Measurements from ENCODE around the gene ABTB2. TPM values are rescaled to one million over a fixed set of nuclear protein-coding genes. Genes with fewer than 3 reads are reported as not detected.

Gene ABTB2
- total and polyA plus RNA-seq, 2 experiments from 2014 or later = 2.6 to 12.1 TPM

DNA sequence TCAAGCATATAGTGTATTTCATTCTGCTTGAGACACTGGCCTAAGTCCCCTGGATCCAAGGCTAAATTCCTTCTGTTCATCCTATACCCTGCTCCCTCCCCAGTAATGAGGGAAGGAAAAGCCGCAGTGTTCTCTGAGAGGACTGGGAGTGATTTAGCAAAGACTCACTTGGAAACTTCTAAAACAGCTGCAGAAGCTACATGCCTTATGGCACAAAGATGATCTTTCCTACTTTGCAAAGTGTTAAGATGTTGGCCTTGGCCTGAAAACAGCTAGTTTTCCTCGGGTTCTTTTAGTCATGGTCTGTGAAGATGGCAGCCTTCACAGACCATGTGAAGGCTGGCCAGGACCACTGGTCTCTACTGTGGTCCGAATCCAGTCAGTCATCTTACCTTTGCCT is 65.7 kb downstream of the ABTB2 start:
- H3K4me1 Mint-ChIP-seq = no peaks in the 10 kb centered on the region
- no peaks in the 10 kb centered on the region for H3K36me3 ChIP-seq (ENCODE audit: insufficient read depth)
- TF ChIP-seq, protein P1, sequence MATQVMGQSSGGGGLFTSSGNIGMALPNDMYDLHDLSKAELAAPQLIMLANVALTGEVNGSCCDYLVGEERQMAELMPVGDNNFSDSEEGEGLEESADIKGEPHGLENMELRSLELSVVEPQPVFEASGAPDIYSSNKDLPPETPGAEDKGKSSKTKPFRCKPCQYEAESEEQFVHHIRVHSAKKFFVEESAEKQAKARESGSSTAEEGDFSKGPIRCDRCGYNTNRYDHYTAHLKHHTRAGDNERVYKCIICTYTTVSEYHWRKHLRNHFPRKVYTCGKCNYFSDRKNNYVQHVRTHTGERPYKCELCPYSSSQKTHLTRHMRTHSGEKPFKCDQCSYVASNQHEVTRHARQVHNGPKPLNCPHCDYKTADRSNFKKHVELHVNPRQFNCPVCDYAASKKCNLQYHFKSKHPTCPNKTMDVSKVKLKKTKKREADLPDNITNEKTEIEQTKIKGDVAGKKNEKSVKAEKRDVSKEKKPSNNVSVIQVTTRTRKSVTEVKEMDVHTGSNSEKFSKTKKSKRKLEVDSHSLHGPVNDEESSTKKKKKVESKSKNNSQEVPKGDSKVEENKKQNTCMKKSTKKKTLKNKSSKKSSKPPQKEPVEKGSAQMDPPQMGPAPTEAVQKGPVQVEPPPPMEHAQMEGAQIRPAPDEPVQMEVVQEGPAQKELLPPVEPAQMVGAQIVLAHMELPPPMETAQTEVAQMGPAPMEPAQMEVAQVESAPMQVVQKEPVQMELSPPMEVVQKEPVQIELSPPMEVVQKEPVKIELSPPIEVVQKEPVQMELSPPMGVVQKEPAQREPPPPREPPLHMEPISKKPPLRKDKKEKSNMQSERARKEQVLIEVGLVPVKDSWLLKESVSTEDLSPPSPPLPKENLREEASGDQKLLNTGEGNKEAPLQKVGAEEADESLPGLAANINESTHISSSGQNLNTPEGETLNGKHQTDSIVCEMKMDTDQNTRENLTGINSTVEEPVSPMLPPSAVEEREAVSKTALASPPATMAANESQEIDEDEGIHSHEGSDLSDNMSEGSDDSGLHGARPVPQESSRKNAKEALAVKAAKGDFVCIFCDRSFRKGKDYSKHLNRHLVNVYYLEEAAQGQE (IDR thresholded peaks at IDR 0.05; ENCODE audit: unreplicated experiment) = no peak
- TF ChIP-seq POLR2AphosphoS5 (IDR thresholded peaks at IDR 0.05; ENCODE audit: low read depth) (no peak), ZNF114 (CRISPR knock-in tag; IDR thresholded peaks at IDR 0.05) (no peak), NANOG (IDR thresholded peaks at IDR 0.05; ENCODE audit: borderline replicate concordance) (no peak), ZNF462 (CRISPR knock-in tag; IDR thresholded peaks at IDR 0.05) (no peak), CTCF (conservative IDR thresholded peaks at IDR 0.05; ENCODE audit: low read depth in 2 of 2) (no peak), CREB1 (CRISPR knock-in tag; IDR thresholded peaks at IDR 0.05; ENCODE audit: low read depth) (no peak), EZH2 (IDR thresholded peaks at IDR 0.05; ENCODE audit: low read depth, unreplicated experiment) (no peak), ZNF331 (CRISPR knock-in tag; IDR thresholded peaks at IDR 0.05; ENCODE audit: low read depth) (no peak), STAT1 (IDR thresholded peaks at IDR 0.05; ENCODE audit: unreplicated experiment) (no peak), ETS1 (IDR thresholded peaks at IDR 0.05) (no peak), EZH2phosphoT487 (IDR thresholded peaks at IDR 0.05; ENCODE audit: unreplicated experiment) (no peak), JUNB (IDR thresholded peaks at IDR 0.05; ENCODE audit: unreplicated experiment) (no peak)
- H3K27ac ChIP-seq (ENCODE audit: low read depth) = no peak overlapping the region
- H3F3A ChIP-seq (replicated peaks; ENCODE audit: low read depth) = no peaks in the 10 kb centered on the region
- H3K27me3 ChIP-seq (ENCODE audit: insufficient read depth) = no peaks in the 10 kb centered on the region
- H2AFZ ChIP-seq = no peak overlapping the region
- H3K9me2 ChIP-seq (ENCODE audit: insufficient read depth) = no peaks in the 10 kb centered on the region
- DNase-seq (ENCODE audit: low spot score) (no peak), ATAC-seq (no peak)
- no peak overlapping the region for H3K4me3 ChIP-seq
- no peak overlapping the region for H3K27ac Mint-ChIP-seq
- H3K36me3 Mint-ChIP-seq (ENCODE audit: low read depth) = no peaks in the 10 kb centered on the region
- H4K20me1 ChIP-seq (replicated peaks; ENCODE audit: insufficient read depth) = no peaks in the 10 kb centered on the region
- no peaks in the 10 kb centered on the region for H3K9me3 Mint-ChIP-seq
- no peak overlapping the region for H3K4me3 Mint-ChIP-seq
- H3K4me2 ChIP-seq = no peak overlapping the region
- H3K27me3 Mint-ChIP-seq (ENCODE audit: insufficient read depth, low read depth, poor library complexity) = peaks cover 3% of the 10 kb centered on the region
- H3K79me2 ChIP-seq (replicated peaks; ENCODE audit: insufficient read depth) = 0 out of 2 replicates have a peak, but pooled peaks cover 3% of the 10 kb centered on the region
- no peaks in the 10 kb centered on the region for H3K4me1 ChIP-seq (ENCODE audit: insufficient read depth)

All from GM23338 (cell line).